ENCODE measurements around the gene MPHOSPH6. TPM values are rescaled to one million over a fixed set of nuclear protein-coding genes. Genes with fewer than 3 reads are reported as not detected.

Gene MPHOSPH6
- polyA plus RNA-seq, 1 donor from 2014 or later: 75.1 TPM

DNA sequence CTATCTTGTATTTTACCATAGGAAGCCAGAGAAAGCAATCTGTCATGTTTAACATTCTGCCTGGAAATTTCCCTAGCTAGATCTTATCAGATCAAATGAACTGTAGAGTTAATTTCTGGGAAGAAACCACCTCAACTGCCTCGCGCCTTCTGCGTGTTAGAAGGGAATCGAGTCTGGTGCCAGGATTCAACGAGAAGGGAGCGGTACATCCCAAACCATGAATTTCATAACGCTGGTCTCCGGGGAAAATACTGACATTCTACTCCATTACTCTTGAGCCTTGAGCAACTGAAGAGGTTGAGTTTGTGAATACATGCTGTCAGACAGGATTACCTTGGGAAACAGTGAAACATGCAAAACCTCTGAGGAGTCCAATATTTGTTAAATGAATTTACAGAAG lies 35.2 kb downstream of the MPHOSPH6 start:
- Histone ChIP-seq H3K9me3 (ENCODE audit: low read length) (no peaks in the 10 kb centered on the region), H3K4me3 (ENCODE audit: low read length) (no peak overlapping the region), H3K9me2 (ENCODE audit: insufficient read depth, low read length) (no peaks in the 10 kb centered on the region), H3K4me2 (ENCODE audit: low read length) (no peak overlapping the region), H2AFZ (ENCODE audit: low read depth, low read length) (no peak overlapping the region), H3K27ac (ENCODE audit: low read length) (no peak overlapping the region), H3K36me3 (ENCODE audit: insufficient read depth, low read length) (no peaks in the 10 kb centered on the region), H4K20me1 (ENCODE audit: insufficient read depth) (no peaks in the 10 kb centered on the region), H3K79me2 (replicated peaks; ENCODE audit: insufficient read depth, low read length) (no peaks in the 10 kb centered on the region), H3K27me3 (ENCODE audit: insufficient read depth, low read depth, low read length) (no peaks in the 10 kb centered on the region), H3F3A (ENCODE audit: insufficient read depth, low read length, poor library complexity, severe bottlenecking) (no peaks in the 10 kb centered on the region), H3K9ac (ENCODE audit: low read length) (no peak overlapping the region)
- TF ChIP-seq, protein P1, sequence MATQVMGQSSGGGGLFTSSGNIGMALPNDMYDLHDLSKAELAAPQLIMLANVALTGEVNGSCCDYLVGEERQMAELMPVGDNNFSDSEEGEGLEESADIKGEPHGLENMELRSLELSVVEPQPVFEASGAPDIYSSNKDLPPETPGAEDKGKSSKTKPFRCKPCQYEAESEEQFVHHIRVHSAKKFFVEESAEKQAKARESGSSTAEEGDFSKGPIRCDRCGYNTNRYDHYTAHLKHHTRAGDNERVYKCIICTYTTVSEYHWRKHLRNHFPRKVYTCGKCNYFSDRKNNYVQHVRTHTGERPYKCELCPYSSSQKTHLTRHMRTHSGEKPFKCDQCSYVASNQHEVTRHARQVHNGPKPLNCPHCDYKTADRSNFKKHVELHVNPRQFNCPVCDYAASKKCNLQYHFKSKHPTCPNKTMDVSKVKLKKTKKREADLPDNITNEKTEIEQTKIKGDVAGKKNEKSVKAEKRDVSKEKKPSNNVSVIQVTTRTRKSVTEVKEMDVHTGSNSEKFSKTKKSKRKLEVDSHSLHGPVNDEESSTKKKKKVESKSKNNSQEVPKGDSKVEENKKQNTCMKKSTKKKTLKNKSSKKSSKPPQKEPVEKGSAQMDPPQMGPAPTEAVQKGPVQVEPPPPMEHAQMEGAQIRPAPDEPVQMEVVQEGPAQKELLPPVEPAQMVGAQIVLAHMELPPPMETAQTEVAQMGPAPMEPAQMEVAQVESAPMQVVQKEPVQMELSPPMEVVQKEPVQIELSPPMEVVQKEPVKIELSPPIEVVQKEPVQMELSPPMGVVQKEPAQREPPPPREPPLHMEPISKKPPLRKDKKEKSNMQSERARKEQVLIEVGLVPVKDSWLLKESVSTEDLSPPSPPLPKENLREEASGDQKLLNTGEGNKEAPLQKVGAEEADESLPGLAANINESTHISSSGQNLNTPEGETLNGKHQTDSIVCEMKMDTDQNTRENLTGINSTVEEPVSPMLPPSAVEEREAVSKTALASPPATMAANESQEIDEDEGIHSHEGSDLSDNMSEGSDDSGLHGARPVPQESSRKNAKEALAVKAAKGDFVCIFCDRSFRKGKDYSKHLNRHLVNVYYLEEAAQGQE (IDR thresholded peaks at IDR 0.05; ENCODE audit: borderline replicate concordance): no peak
- TF ChIP-seq, protein P2, sequence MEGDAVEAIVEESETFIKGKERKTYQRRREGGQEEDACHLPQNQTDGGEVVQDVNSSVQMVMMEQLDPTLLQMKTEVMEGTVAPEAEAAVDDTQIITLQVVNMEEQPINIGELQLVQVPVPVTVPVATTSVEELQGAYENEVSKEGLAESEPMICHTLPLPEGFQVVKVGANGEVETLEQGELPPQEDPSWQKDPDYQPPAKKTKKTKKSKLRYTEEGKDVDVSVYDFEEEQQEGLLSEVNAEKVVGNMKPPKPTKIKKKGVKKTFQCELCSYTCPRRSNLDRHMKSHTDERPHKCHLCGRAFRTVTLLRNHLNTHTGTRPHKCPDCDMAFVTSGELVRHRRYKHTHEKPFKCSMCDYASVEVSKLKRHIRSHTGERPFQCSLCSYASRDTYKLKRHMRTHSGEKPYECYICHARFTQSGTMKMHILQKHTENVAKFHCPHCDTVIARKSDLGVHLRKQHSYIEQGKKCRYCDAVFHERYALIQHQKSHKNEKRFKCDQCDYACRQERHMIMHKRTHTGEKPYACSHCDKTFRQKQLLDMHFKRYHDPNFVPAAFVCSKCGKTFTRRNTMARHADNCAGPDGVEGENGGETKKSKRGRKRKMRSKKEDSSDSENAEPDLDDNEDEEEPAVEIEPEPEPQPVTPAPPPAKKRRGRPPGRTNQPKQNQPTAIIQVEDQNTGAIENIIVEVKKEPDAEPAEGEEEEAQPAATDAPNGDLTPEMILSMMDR (IDR thresholded peaks at IDR 0.05; ENCODE audit: poor library complexity, severe bottlenecking): no peak
- TF ChIP-seq MXI1 (conservative IDR thresholded peaks at IDR 0.05; ENCODE audit: poor library complexity, severe bottlenecking) (no peak), TAF1 (IDR thresholded peaks at IDR 0.05; ENCODE audit: low read depth) (no peak), POLR2AphosphoS5 (IDR thresholded peaks at IDR 0.05) (no peak), RAD21 (conservative IDR thresholded peaks at IDR 0.05) (no peak), EZH2 (IDR thresholded peaks at IDR 0.05; ENCODE audit: borderline replicate concordance, insufficient read depth, low read length, poor library complexity, severe bottlenecking) (no peak), SMC3 (conservative IDR thresholded peaks at IDR 0.05; ENCODE audit: poor library complexity) (no peak), EP300 (conservative IDR thresholded peaks at IDR 0.05; ENCODE audit: poor library complexity, severe bottlenecking) (no peak)

DNA sequence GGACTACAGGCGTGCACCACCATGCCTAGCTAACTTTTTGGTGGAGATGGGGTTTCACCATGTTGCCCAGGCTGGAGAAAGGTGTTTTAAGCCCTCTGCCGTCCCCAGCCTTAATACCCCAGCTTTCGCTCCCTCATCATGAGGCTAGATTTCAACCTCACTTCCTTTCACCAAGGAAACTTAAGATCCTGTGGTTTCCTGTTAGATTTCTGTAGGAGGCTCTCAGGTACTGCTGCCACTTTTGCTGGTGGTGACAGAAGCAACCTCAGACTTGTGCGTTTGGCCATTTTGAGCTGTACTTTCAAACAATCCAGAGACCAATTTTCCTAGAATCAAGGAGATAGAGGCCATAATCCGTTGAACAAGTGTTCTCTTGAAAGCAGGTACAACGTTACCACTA lies 36.2 kb downstream of the MPHOSPH6 start:
- no peak overlapping the region for H3K4me3 ChIP-seq (ENCODE audit: low read length)
- H3K27ac ChIP-seq (ENCODE audit: low read length): no peak overlapping the region
- no peaks in the 10 kb centered on the region for H4K20me1 ChIP-seq (ENCODE audit: insufficient read depth)
- no peaks in the 10 kb centered on the region for H3K9me2 ChIP-seq (ENCODE audit: insufficient read depth, low read length)
- no peaks in the 10 kb centered on the region for H3K27me3 ChIP-seq (ENCODE audit: insufficient read depth, low read depth, low read length)
- H2AFZ ChIP-seq (ENCODE audit: low read depth, low read length): no peak overlapping the region
- TF ChIP-seq RAD21 (conservative IDR thresholded peaks at IDR 0.05) (no peak), EZH2 (IDR thresholded peaks at IDR 0.05; ENCODE audit: borderline replicate concordance, insufficient read depth, low read length, poor library complexity, severe bottlenecking) (no peak), SMC3 (conservative IDR thresholded peaks at IDR 0.05; ENCODE audit: poor library complexity) (no peak), EP300 (conservative IDR thresholded peaks at IDR 0.05; ENCODE audit: poor library complexity, severe bottlenecking) (no peak), TAF1 (IDR thresholded peaks at IDR 0.05; ENCODE audit: low read depth) (no peak), POLR2AphosphoS5 (IDR thresholded peaks at IDR 0.05) (no peak), MXI1 (conservative IDR thresholded peaks at IDR 0.05; ENCODE audit: poor library complexity, severe bottlenecking) (no peak)
- TF ChIP-seq, protein P2 (IDR thresholded peaks at IDR 0.05; ENCODE audit: poor library complexity, severe bottlenecking): no peak
- TF ChIP-seq, protein P1 (IDR thresholded peaks at IDR 0.05; ENCODE audit: borderline replicate concordance): no peak
- no peak overlapping the region for H3K4me2 ChIP-seq (ENCODE audit: low read length)
- no peaks in the 10 kb centered on the region for H3F3A ChIP-seq (ENCODE audit: insufficient read depth, low read length, poor library complexity, severe bottlenecking)
- no peaks in the 10 kb centered on the region for H3K79me2 ChIP-seq (replicated peaks; ENCODE audit: insufficient read depth, low read length)
- no peak overlapping the region for H3K9ac ChIP-seq (ENCODE audit: low read length)
- H3K9me3 ChIP-seq (ENCODE audit: low read length): peaks cover under 1% of the 10 kb centered on the region
- H3K36me3 ChIP-seq (ENCODE audit: insufficient read depth, low read length): no peaks in the 10 kb centered on the region

All from neural cell (in vitro differentiated cells).